DND-41 (cell line): Measurements from ENCODE around the gene NLGN1.

Source experiments
- CTCF ChIP-seq: IDR thresholded peaks from 2 replicates; pipeline ENCODE4 v1.5.1; 2012; ENCODE audit warnings: borderline replicate concordance, low read length, moderate library complexity, mild to moderate bottlenecking; ENCODE audit not compliant: poor library complexity, severe bottlenecking; ENCODE audit errors: extremely low read depth
- EZH2 ChIP-seq: IDR thresholded peaks from 3 replicates; pipeline ENCODE4 v1.6.1; 2012; ENCODE audit warnings: borderline replicate concordance, low read depth, mild to moderate bottlenecking, moderate library complexity, low read length, inconsistent platforms; ENCODE audit not compliant: severe bottlenecking

- TF ChIP-seq CTCF, result no peak
- no peak for TF ChIP-seq EZH2
Observed at GRCh38 chr3:174132006-174132405, 734.5 kb downstream of the NLGN1 start.
